Muscle layer of colon (tissue), 2 donors: ENCODE results near the gene OTP.

Experiments
- H3K27ac ChIP-seq: one replicate; pipeline ENCODE4 v1.7.0; 2013; ENCODE audit warnings: low read depth, mild to moderate bottlenecking, low read length, moderate library complexity
- H3K27me3 ChIP-seq, 2 donors: one replicate each; pipeline ENCODE4 v1.7.0; 2013; ENCODE audit warnings: low read length in 2 of 2, mild to moderate bottlenecking in 2 of 2; ENCODE audit not compliant: insufficient read depth in 2 of 2, control insufficient read depth in 1 of 2
- H3K36me3 ChIP-seq: one replicate; pipeline ENCODE4 v1.7.0; 2013; ENCODE audit warnings: mild to moderate bottlenecking, low read length; ENCODE audit not compliant: insufficient read depth
- H3K4me1 ChIP-seq: one replicate; pipeline ENCODE4 v1.7.0; 2013; ENCODE audit warnings: mild to moderate bottlenecking, low read length; ENCODE audit not compliant: insufficient read depth
- H3K4me3 ChIP-seq, 2 donors: one replicate each; pipeline ENCODE4 v1.7.0; 2013; ENCODE audit warnings: low read length in 2 of 2, low read depth in 1 of 2, mild to moderate bottlenecking in 1 of 2, moderate library complexity in 1 of 2
- H3K9ac ChIP-seq: one replicate; pipeline ENCODE4 v1.7.0; 2013; ENCODE audit warnings: low read length
- H3K9me3 ChIP-seq: one replicate; pipeline ENCODE4 v1.7.0; 2013; ENCODE audit warnings: mild to moderate bottlenecking, low read length
- donor health status: abdominal sarcoma.
- donor health status: Adenocarcinoma of cecum.

OTP gene

DNA sequence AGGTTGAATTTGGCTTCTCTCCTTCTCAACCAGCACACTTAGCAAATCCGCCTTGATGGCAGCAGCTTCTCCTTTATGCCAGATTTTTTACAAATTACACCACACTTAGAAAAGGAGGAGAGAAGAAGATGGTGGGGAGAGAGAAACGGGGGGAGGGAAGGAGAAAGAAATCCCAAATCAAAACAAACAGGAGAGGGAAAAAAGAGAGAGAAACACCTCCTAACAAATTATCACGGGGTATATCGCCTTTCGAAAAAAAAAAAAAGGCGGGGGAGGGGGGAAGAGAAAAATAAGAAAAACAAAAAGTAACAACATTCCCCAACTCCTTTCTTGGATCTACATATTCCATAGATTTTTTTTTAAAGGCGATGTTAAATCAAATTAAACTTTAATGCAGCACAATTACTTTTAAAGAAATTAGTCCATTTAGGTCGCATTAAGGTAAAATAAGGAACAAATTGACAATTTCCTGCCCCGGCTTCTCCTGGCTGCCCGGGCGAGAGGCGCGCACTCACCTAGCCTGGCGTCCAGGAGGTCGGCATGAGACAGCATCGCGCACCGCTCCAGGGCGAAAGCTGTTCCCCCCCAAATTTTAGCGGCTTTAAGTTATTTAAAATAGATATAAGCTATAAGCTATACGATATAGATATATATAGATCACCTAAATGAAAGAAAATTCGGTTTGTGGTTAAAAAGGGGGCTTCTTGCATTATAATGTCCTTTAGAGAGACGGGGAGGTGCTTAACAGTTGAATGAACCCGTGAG is at the start of gene OTP:
Gene OTP, minus strand, starts transcription at position 716 of the 765 bp plus-strand sequence. Its CDS starts 164 bp downstream, at position 552.
- Histone ChIP-seq H3K27ac (no peak within 1 kb of the TSS), H3K9me3 (peaks cover 17% of the 10 kb centered on the region), H3K4me3 (no peak within 1 kb of the TSS), H3K4me1 (peaks cover 9% of the 10 kb centered on the region), H3K27me3 (peaks cover 98 to 99% of the 10 kb centered on the region in 2 donors), H3K9ac (no peak within 1 kb of the TSS), H3K36me3 (no peaks in the 10 kb centered on the region)

DNA sequence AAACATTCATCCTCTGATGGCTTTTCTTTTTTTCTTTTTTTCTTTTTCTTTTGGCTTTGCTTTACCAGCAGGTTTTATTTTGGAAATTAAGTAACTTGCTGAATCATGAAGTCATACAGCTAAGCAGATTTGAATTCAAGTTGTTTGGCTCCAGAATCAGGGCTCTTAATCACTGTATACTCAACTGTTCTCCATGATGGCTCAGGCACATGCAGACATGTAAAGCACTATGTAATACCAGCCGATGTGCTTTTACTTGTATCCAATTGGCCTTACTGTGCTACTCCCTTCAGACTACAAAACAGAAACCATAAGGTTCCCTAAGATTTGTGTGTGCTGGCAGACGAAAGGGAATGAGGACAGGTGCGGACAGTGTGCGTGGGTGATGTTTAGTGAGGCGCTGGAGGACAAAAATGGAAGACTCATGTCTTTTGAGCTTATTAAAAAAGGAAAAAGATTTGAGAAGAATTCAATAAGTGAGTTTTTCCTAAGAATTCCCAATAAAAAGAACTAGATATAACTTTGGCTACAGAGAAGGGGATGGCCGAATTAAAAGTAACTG is 44.7 kb upstream of the OTP start:
- no peaks in the 10 kb centered on the region for H3K27me3 ChIP-seq
- H3K36me3 ChIP-seq: no peaks in the 10 kb centered on the region
- no peaks in the 10 kb centered on the region for H3K4me1 ChIP-seq
- no peaks in the 10 kb centered on the region for H3K9me3 ChIP-seq
- no peak overlapping the region for H3K4me3 ChIP-seq
- no peak overlapping the region for H3K27ac ChIP-seq
- no peak overlapping the region for H3K9ac ChIP-seq

DNA sequence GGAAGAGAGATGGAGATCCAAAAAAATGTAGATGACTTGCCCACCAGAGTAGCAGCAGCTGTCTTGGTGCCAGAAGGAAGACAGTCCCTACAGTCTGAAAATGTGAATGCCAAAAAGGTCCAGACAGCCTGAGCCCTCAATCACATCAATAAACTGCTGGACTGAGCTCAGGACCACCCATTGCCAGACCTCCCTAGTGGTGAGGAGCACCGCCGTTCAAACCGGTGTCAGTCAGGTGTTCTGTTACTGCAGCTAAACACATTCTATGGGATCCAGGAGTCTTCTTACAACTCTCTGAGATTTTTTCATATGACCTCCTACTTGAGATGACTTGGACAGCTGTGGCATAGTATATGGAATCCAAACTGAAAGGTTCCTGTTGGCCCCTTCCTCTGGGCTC is 32.0 kb upstream of the OTP start:
- Histone ChIP-seq H3K27me3 (no peaks in the 10 kb centered on the region), H3K27ac (no peak overlapping the region), H3K4me3 (no peak overlapping the region), H3K9ac (no peak overlapping the region), H3K36me3 (no peaks in the 10 kb centered on the region), H3K9me3 (no peaks in the 10 kb centered on the region), H3K4me1 (no peaks in the 10 kb centered on the region)

DNA sequence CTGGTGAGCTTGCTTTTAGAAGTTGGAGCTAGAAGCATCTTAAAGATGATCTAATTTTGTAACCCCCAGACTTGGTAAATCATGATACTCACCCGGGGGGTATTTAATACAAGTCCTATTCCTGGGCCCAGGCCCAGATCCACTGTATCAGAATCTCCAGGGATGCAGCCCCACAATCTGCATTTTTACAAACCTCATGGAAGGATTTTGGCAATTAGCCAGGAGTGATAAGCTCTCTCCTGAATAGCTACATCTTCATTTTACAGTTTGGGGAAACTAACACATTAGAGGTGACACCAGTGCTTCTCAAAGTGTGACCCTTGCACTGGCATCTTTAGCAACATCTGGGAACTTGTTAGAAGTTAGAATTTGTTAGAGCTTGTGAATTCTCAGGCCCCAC is 31.2 kb upstream of the OTP start:
- Histone ChIP-seq H3K36me3 (no peaks in the 10 kb centered on the region), H3K9me3 (no peaks in the 10 kb centered on the region), H3K4me3 (no peak overlapping the region), H3K9ac (no peak overlapping the region), H3K27me3 (no peaks in the 10 kb centered on the region), H3K27ac (no peak overlapping the region), H3K4me1 (no peaks in the 10 kb centered on the region)

DNA sequence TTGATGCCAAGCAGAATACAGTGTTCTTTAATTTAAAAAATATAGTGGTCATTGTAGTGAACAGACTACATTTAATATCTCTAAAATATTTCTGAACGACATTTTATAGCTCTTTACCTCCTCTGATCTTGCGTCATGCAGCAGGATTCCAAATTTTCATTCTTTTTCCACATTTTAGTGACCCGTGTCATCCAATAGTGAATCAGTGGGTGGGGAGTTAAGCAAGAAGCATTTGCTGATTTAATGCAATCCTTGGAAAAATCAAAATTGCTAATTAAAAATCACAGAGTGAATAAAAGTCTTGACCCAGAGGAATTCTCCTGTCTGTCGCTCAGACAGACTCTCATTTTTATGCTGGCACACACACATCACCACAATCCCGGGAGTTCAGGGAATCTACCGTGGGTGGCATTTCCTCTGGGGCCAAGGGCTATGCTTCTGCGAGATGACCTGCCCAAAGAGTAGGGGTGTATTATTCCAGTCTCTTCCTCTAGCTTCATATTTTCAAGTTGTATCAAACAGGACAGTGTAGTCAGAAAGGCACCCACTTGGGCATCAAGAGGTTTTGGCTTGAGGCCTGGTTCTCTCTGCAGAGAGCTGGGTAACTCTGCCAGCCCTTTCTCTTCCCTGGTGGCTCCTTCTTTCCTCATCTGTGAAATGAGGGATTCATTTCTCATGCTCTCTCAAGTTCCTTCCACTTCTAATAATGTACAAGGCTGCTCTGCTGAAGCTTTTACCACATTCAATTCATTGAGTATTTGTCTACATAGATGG is 24.8 kb upstream of the OTP start:
- Histone ChIP-seq H3K36me3 (no peaks in the 10 kb centered on the region), H3K4me1 (no peaks in the 10 kb centered on the region), H3K9ac (no peak overlapping the region), H3K4me3 (no peak overlapping the region), H3K9me3 (no peaks in the 10 kb centered on the region), H3K27ac (no peak overlapping the region), H3K27me3 (no peaks in the 10 kb centered on the region)

DNA sequence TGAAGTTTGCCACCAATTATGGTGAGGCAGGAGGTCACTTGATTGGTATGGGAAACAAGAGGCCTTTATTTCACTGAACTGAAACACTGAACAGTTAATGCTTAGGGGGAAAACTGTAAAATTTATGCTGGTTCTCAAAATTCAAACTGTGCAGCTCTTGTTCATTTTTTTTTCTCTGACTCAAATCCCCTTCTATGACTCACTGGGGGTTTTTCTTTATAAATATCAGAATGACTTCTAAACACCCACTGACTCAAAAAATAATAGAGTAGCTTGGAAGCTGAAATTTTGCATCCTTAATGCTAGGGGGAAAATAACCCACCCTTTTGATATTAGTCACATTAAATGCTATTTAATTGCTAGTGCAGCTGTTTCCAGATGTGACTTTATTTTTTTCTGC is 24.1 kb upstream of the OTP start:
- Histone ChIP-seq H3K27me3 (no peaks in the 10 kb centered on the region), H3K36me3 (no peaks in the 10 kb centered on the region), H3K4me3 (no peak overlapping the region), H3K9me3 (no peaks in the 10 kb centered on the region), H3K9ac (no peak overlapping the region), H3K27ac (no peak overlapping the region), H3K4me1 (no peaks in the 10 kb centered on the region)

DNA sequence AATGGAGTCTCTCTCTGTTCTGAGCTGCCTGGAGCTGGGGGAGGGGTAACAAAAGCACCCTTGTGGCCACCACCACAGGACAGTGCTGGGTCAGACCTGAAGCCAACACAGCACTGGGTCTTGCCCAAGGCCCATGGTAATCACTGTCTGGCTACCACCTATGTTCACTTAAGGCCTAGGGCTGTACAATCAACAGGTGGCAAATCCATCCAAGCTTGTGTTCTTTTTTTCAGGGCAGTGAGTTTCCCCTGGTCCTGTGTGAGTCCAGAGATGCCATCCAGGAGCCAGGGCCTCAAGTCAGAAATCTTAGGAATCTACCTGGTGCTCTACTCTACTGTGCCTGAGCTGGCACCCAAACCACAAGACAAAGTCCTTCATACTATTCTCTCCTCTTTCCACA is 20.1 kb upstream of the OTP start:
- H3K9ac ChIP-seq: no peak overlapping the region
- no peaks in the 10 kb centered on the region for H3K9me3 ChIP-seq
- H3K27me3 ChIP-seq: no peaks in the 10 kb centered on the region
- H3K4me3 ChIP-seq: no peak overlapping the region
- no peaks in the 10 kb centered on the region for H3K4me1 ChIP-seq
- H3K27ac ChIP-seq: no peak overlapping the region
- no peaks in the 10 kb centered on the region for H3K36me3 ChIP-seq

DNA sequence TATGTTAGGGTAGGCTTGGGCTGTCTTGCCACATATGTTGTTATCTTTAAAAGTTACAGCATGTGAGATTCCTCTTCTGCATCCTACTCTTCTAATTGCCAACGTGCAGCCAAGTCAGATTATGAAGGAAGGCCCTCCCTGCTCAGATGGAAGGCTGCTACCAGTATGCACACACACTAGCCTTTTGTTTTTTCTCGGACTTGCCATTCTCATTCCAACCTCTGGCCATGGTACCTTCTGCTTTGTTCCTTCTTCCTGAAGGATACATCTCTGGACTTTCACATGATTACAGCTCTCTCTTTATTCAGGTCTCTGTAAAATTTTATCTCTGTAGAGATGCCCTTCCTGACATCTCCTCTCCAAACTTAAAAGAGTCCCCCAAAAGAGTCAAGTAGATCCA is 12.8 kb upstream of the OTP start:
- H3K27me3 ChIP-seq: peaks cover 4 to 6% of the 10 kb centered on the region in 2 donors
- no peak overlapping the region for H3K9ac ChIP-seq

DNA sequence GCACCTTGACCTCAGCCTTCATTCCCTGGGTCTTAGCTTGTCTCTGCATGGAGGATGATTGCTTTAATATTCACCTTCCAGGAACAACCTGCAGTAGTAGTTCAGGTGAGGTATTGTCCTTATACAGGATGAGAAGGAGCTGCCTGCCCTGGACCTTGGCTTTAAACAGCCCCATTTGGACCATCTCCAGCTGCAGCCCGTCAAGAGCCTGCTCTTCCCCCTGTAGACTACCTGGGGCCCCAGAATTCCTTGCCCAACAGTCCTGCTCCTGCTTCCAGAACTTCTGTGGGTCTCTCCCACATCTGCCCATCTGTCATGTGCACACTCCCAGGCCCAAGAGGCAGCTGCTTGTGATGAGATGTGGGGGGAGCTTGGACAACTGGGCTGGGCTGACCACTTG is 12.2 kb upstream of the OTP start:
- H3K9ac ChIP-seq: no peak overlapping the region
- H3K9me3 ChIP-seq: no peaks in the 10 kb centered on the region
- H3K27ac ChIP-seq: no peak overlapping the region
- no peaks in the 10 kb centered on the region for H3K36me3 ChIP-seq
- peaks cover 10 to 12% of the 10 kb centered on the region in 2 donors for H3K27me3 ChIP-seq
- H3K4me1 ChIP-seq: no peaks in the 10 kb centered on the region
- H3K4me3 ChIP-seq: no peak overlapping the region

More for the DNA sequence above, 12.8 kb upstream of the OTP start:
- H3K27ac ChIP-seq: no peak overlapping the region
- no peak overlapping the region for H3K4me3 ChIP-seq
- H3K9me3 ChIP-seq: no peaks in the 10 kb centered on the region
- H3K4me1 ChIP-seq: no peaks in the 10 kb centered on the region
- H3K36me3 ChIP-seq: no peaks in the 10 kb centered on the region

DNA sequence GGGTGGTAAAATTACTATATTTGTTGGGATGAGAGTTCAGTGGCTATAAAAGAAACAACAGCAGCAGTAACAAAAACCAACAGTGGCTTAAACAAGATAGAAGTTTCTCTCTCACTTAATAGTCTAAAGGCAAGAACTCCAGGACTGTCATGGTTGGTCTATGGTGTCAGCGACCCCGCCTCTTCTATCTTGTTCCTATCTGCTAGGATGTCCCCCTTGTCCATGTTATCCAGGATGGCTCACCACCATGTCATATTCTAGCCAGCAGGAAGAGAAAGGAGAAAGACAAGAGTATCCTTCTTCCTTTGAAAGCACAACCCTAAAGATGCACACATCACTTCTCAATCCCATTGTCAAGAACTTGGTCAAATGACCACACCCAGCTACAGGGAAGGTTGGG is 11.3 kb upstream of the OTP start:
- Histone ChIP-seq H3K36me3 (no peaks in the 10 kb centered on the region), H3K9ac (no peak overlapping the region), H3K27me3 (peaks cover 14 to 15% of the 10 kb centered on the region in 2 donors), H3K9me3 (no peaks in the 10 kb centered on the region), H3K27ac (no peak overlapping the region), H3K4me3 (no peak overlapping the region), H3K4me1 (peaks cover 2% of the 10 kb centered on the region)

DNA sequence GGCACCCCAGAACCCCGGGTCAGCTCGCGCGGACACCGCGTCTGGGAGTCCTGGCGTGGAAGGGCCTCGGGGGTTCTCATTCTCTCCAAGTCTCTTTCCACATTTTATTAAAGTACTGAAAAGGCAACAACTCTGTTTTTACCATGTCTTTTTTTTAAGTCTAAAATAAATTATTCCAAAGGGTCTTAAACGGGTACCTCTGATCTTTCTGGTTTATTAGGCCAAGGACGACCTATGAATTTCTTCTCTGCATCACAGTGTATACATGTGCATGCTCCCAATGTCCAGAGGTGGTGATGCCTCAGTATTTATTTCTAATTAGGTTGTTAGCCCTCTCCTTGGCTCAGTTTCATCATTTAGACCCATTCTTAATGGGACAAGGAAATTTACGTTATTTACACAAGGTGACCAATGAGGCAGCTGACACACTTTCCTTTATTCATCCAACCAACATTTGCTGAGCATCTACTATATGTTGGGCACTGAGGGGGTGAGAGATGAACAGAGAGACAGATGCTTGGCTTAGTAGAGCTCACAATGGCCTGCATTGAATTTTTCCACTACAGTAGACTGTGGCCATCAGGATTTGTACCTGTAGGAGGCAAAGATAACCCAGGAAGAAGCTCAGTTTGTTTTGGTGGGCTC is 7.6 kb upstream of the OTP start:
- Histone ChIP-seq H3K4me3 (no peak overlapping the region), H3K27me3 (peaks cover 51 to 52% of the 10 kb centered on the region in 2 donors)

More for the DNA sequence above, 7.6 kb upstream of the OTP start:
- no peak overlapping the region for H3K27ac ChIP-seq
- peaks cover 10% of the 10 kb centered on the region for H3K9me3 ChIP-seq
- H3K36me3 ChIP-seq: no peaks in the 10 kb centered on the region
- no peak overlapping the region for H3K9ac ChIP-seq
- H3K4me1 ChIP-seq: peaks cover 8% of the 10 kb centered on the region
